Hematopoietic multipotent progenitor cell treated with erythropoietin and hydrocortisone succinate and interleukin-3 and kit ligand, for 8 days (in vitro differentiated cells): ENCODE data around the gene SYP.
"Not testable (repeated sequence)": the region's sequence is repeated elsewhere in the genome, so short reads cannot be mapped to it uniquely, and the experiment has no call there.

Experiments
- DNase-seq: peaks from one replicate; pipeline ENCODE4 v3.0.0-alpha.2; 2015

SYP gene

DNA sequence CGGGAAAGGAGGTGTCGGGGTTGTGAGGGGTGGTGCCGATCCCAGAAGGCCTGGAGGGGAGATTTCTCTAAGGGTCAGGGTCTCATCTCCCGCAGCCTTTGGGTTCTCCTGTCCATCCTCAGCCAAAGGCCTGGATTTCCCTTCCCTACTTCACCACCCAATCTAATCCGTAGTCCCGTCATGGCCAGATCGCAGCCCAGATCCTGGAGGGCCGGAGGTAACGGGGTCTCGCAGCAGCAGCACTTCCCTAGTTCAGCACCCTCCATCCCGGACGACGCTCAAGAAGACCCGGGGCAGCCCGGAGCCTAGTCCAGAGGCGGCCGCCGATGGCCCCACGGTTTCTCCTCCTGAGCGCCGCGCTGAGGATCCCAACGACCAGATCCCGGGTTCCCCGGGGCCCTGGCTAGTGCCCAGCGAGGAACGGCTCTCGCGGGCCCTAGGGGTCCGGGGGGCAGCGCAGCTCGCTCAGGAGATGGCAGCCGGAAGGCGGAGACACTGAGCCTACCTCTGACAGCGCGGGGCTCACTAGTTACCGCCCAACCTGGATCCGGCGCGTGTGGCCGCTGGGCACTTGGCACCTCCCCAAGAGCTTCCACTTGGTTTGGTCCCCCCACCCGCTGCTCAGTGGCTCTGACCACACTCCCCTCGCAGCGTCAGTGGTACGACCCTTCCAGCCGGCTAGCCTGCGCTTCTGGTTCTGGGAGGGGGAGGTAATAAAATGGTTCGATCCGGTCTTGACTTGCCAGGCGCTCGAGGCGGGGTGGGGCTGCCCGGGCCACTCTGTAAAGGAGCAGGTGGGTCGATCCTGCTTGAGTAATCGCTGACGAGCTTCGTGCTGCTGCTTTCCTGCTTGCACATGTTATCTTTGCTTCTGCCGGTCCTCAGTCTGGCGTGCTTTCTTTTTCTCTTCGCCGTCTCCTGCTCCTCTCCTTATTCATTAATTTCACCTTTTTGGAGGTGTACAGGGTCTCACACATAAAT lies 33.8 kb downstream of the SYP start:
- DNase-seq: peak; percentile 94

DNA sequence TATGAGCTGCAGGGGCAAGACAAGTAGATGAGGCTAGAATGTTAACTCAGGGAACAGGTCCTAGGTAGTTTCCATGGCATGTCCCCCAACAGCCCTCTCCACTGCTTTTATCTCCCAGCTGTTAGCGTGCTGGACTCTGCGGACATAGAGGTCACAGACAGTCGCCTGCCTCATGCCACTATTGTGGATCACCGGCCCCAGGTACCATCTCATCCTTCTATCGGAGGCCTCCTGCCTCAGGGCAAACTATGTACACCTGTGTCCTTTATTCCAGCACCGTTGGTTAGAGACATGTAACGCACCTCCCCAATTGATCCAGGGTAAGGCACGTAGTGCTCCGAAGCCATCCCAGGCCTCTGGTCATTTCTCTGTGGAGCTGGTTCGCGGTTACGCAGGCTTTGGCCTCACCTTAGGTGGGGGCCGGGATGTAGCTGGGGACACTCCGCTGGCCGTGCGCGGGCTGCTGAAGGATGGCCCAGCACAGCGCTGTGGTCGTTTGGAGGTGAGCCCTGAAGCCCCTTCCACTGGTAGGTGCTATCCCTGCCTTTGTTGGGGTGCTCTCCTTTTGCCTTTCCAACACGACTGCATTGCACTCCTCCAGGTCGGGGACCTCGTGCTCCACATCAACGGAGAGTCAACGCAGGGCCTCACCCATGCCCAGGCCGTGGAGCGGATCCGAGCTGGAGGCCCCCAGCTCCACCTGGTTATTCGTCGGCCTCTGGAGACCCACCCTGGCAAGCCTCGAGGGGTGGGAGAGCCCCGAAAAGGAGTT lies 35.2 kb downstream of the SYP start:
- DNase-seq: no peak

DNA sequence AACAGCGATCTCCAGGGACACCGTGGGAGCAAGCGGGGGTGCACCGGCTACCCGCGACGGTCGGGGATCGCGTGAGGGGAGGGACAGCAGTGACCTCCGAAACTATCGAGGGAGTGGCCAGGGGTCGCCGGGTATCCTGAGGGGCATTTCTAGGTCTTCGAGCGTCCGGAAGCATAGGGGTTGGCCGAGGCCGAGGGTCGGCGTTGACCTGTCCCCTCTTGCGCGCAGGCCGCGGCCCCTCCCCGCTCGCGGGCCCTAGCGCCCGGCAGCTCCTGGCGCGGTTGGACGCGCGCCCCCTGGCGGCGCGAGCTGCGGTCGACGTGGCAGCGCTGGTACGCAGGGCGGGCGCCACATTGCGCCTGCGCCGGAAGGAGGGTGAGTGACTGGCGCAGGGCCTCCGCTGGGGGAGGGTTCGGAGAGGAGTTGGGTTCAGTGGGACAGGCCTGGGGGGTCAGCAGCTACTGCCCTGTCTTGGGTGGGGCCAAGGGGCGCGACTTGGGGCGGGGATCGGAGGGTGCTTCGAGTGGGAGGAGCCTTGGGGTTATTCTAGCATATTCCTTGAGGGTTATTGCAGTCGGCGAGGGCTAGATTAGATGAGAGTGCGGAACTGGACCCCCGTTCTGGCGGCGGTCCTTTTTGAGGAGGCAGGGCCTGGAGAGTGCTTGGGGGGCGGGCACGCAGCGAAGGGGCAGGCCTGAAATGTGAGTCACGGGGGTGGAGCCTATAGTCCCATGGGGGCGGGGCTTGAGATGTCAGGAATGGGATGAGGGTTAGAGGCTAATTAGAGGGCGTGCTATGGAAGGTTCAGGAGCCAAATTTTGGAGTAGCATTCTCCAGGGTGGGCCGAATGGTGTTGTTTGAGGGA lies 36.2 kb downstream of the SYP start:
- peak; percentile 94 for DNase-seq

DNA sequence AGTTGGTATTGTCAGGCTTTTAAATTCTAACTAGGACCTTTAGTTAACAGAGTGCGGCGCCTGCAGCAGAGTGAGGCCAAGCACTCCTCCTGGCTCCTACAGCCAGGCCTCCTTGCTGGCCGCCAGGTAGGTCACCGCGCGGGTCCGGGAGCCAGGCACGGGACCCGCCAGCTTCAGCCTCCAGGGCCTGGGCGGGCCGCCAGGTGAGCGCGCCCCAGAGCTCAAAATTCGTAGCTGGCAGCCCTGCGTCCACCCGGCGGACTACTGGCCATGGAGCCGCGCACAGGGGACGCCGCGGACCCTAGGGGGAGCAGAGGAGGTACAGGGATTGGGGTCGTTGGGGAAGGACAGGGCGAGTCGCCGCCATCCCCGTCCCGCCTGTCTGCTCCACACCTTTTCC lies 37.4 kb downstream of the SYP start, which contains the start of gene MAGIX:
Gene MAGIX (plus strand): TSS at position 139 of the 400 bp plus-strand sequence. CDS start 132 bp downstream, at position 271.
- DNase-seq: no peak

DNA sequence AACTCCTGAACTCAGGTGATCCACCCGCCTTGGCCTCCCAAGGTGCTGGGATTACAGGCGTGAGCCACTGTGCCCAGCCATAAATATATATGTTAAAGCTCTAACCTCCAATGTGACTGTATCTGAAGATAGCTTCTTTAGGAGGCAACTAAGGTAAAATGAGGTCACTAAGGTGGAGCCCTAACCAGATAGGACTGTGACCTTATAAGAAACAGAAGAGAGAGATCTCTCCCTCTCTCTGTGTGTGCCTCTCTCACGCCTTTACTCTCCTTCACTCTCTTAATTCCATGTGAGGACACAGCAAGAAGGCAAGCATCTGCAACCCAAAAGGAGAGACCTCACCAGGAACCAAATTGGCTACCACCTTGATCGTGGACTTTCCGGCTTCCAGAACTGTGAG lies 38.4 kb downstream of the SYP start:
- peak; percentile 55 for DNase-seq

DNA sequence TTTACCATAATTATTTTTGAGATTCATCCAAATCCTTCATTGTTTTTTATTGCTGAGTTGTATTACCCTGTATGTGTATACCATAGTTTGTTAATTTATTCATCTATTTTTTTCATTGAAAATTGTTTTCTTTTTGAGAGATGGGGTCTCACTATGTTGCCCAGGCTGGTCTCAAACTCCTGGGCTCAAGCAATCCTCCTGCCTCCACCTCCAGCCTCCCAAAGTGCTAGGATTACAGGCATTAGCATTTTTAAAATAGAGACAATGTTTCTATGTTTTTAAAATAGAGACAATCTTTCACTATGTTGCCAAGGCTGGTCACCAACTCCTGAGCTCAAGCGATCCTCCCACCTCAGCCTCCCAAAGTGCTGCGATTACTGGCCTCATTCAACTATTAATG lies 39.1 kb downstream of the SYP start:
- no peak for DNase-seq

DNA sequence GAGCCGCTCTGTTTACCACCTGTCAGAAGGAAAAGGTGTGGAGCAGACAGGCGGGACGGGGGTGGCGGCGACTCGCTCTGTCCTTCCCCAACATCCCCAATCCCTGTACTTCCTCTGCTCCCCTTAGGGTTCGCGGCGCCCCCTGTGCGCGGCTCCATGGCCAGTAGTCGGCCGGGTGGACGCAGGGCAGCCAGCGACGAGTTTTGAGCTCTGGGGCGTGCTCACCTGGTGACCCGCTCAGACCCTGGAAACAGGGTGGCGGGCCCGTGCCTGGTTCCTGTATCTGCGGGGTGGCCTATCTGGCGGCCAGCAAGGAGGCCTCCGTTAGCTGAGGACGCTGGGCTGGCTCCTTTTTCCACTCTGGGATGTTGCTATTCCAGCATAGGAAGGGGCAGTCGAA lies 42.8 kb downstream of the SYP start:
- no peak for DNase-seq

DNA sequence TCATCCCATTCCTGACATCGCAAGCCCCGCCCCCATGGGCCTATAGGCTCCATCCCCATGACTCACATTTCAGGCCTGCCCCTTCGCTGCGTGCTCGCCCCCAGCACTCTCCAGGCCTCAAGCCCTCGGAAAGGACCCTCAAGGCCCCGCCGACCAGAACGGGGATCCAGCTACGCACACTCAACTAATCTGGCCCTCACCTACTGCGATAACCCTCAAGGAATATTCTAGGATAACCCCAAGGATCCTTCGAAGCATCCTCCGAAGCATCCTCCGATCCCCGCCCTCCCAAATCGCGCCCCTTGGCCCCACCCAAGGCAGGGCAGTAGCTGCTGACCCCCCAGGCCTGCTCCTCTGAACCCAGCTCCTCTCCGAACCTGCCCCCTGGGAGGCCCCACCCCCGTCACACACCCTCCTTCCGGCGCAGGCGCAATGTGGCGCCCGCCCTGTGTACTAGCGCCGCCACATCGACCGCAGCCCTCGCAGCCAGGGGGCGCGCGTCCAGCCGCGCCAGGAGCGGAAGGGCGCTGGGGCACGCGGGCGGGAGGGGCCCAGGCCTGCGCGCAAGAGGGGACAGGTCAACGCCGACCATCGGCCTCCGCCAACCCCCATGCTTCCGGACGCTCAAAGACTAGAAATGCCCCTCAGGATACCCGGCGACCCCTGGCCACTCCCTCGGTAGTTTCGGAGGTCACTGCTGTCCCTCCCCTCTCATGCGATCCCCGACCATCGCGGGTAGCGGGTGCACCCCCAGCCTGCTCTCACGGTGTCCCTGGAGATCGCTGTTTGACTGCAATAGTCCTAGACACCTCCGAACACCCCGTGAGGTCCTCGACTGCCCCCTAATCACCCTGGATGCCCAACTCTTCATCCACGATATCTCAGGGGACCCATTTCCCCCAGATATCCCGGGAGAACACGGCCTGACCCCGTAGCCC lies 43.8 kb downstream of the SYP start:
- DNase-seq: peak; percentile 93

DNA sequence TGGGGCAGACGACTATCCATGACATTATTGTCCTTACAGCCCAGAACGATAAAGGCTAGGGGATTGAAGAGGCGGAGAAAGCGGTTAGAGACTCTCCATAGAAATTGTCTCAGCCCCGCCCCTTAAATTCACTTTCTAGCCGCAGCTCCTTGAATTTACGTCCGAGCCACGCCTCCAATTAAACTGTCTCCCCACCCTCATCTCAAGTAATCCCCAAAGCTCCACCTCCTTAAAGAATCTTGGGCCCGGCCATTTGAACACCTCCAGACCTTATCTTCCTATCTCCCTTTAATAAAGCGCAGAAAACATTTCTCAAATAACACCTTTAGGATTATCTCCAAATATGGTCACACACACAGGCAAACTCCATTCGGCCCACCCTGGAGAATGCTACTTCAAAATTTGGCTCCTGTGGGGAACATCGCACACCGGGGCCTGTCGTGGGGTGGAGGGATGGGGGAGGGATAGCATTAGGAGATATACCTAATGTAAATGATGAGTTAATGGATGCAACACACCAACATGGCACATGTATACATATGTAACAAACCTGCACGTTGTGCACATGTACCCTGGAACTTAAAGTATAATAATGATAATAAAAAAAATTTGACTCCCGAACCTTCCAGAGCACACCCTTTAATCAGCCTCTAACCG lies 44.6 kb downstream of the SYP start:
- peak; percentile 94 for DNase-seq

DNA sequence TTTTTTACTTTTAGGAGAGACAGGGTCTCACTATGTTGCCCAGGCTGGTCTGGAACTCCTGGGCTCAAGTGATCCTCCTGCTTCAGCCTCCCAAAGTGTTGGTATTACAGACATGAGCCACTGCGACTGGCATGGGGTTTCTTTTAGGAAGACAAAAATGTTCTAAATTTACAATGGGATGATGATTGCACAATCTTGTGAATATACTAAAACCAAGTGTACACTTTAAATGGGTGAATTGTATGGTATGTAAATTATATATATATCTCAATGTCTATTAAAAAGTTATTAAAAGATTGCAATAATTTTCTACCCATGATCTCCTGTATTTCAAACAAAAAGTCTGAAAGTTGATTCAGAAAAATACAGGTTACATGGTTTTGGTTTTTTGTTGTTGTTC lies 46.5 kb downstream of the SYP start:
- DNase-seq: no peak

DNA sequence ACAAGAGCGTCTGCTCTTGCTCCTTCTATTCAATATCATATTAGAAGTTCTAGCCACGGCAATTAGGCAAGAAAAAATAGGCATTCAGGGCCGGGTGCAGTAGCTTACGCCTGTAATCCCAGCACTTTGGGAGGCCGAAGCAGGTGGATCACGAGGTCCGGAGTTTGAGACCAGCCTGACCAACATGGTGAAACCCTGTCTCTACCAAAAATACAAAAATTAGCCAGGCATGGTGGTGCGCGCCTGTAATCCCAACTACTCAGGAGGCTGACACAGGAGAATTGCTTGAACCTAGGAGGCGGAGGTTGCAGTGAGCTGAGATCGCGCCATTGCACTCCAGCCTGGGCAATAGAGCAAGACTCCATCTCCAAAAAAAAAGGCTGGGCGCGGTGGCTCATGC lies 50.7 kb downstream of the SYP start:
- not testable (repeated sequence) for DNase-seq

DNA sequence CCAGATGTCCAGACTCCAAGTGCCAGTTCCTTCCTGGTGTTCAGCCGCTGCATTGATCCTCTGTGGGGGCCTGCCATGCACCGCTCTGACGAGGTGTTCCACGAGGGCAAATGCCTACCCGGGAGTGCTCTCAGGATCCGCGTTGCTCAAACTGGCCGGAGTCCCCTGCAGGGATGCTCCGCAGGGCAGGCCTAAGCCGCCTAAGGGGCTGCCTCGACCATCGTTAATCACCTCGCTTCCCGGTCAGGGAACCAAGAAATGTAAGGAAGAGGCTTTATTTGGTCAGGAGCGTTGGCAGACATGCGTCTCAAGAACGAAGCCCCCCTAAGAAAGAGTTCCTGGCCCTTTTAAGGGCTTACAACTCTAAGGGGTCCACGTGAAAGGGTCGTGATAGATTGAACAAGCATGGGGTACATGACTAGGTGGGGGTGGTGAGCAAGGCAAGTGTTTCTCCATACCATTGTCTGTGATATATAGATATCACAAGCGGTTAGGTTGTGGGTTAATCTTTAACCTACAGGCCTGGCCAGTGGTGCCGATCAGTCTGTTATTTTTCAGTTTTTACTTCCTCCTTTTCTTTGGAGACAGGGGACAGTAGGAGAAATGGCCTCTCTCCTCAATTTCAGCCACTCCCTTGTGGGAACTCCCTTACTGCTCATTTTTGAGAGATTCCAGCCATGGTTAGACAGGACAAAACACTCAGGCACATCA lies 51.4 kb downstream of the SYP start:
- peak; percentile 90 for DNase-seq

DNA sequence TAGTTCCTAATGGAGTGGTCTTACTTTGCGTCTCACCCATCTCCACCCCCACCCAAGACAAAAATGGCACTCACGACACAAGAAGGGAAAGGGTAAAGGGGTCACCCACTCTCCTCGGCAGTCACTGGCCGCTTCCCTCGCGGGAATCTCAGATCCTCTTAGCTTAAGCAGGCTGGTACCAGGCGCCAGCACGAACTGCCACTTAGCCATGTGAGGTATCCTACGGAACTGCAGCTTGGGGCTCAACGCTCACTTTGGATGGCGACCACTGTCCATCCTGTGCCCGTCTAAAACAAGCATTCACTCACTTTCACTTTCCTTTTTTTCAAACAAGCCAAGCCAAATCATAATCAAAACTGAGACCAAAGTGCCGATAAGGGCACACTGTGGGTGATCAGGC lies 52.1 kb downstream of the SYP start:
- peak; percentile 42 for DNase-seq

DNA sequence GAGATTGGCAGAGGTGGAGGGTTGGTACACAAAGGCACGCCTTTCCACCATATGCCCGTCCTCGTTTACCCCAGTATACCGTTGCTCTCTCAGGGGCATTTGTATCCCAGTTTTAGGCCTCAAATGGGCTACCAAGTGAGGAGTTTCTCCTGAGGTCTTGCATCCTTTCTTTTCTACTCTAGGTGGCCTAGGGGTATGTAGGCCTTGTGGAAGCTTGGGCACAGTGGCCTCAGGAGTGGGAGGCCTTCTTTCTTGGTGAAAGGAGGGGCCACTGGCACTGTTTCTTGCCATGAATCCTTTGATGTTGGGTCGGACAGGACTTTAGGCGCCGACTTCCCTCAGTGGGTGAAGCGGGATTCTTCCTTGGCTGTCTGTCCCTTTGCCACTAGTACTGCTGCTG lies 52.7 kb downstream of the SYP start:
- peak; percentile 63 for DNase-seq

DNA sequence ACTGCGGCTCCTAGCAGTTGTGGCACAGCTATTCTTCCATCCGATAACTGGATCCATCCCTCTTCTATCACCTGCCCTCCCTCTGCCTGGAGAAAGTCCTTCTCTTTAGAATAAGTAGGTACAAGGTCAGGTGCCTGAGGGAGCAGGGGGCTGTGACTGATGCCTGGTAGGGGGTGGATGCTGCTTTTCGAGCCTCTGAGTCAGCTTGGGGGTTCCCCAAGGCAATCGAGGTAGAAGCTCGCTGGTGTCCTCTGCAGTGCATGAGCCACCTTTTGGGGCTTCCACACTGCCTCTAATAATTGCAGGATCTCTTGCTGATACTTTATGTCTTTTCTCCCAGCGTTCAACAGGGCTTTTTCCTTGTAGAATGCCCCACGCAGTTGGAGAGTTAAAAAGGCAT lies 56.8 kb downstream of the SYP start:
- not testable (repeated sequence) for DNase-seq

DNA sequence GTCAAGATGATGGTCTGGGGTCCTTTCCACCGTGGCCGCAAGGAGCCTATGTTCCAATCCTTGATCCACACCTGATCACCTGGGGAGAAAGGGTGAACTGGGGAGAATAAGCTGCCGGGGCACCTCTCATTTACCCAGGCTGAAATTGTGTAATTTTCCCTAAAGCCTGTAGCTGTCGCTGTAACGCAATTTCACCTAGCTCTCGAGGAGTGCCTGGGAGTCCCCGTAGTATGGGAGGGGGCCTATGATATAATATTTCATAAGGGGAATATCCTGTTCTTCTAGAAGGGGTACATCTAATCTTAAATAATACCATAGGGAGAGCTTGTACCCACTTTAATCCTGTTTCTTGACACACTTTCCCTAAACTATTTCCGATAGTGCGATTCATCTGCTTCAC lies 57.7 kb downstream of the SYP start:
- peak; percentile 52 for DNase-seq

DNA sequence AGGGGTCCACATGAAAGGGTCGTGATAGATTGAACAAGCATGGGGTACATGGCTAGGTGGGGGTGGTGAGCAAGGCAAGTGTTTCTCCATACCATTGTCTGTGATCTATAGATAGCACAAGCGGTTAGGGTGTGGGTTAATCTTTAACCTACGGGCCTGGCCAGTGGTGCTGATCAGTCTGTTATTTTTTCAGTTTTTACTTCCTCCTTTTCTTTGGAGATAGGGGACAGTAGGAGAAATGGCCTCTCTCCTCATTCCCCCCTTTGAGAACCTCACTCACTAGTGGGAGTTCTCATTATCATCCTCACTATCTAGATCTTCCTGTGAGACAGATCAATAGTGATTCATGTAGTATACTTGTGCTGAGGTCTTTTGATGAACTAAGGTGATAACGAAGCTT lies 60.3 kb downstream of the SYP start:
- no peak for DNase-seq
